Left lung (tissue), 10 donors: ENCODE data around the gene FADS2. TPM values are rescaled to one million over a fixed set of nuclear protein-coding genes. Genes with fewer than 3 reads are reported as not detected.
A peak's percentile ranks its signal among the peaks of the same experiment; 100 is the strongest.

Source experiments
- ATAC-seq: fragments of 200-7000 bp; cut with Tn5 transposase; one replicate; pipeline ENCODE4 v1.9.1; 2020; ENCODE audit warnings: moderate library complexity
- DNase-seq, 4 donors: peaks; one replicate each; pipeline ENCODE4 v3.0.0-alpha.2; 2013 to 2020
- H3K27ac ChIP-seq, 2 donors: fragments of 200-600 bp; sonication (generic) in 1 of 2; one replicate each; pipeline versions ENCODE4 v1.5.0 to v1.8.0; 2020 to 2021
- H3K27me3 ChIP-seq, 2 donors: fragments of 200-600 bp; sonication (generic) in 1 of 2; one replicate each; pipeline versions ENCODE4 v1.5.0 to v1.8.0; 2020 to 2021
- H3K36me3 ChIP-seq, 2 donors: fragments of 200-600 bp; sonication (generic) in 1 of 2; one replicate each; pipeline versions ENCODE4 v1.5.0 to v1.8.0; 2020 to 2021
- H3K4me1 ChIP-seq, 2 donors: fragments of 200-600 bp; one replicate each; pipeline ENCODE4 v1.8.0; 2021
- H3K4me3 ChIP-seq, 2 donors: fragments of 200-600 bp; sonication (generic) in 1 of 2; one replicate each; pipeline versions ENCODE4 v1.5.0 to v1.8.0; 2020 to 2021; ENCODE audit warnings: mild to moderate bottlenecking in 1 of 2
- H3K9me3 ChIP-seq, 2 donors: fragments of 200-600 bp; sonication (generic) in 1 of 2; one replicate each; pipeline versions ENCODE4 v1.5.0 to v1.8.0; 2020 to 2021
- CTCF ChIP-seq, 2 donors: fragments of 200-600 bp; sonication (generic) in 1 of 2; IDR thresholded peaks; one replicate each; pipeline versions ENCODE4 v1.5.0 to v1.8.0; 2021; ENCODE audit warnings: antibody characterized with exemption in 2 of 2
- intact Hi-C, 2 donors: fragments of 100-400 bp; cut with DNase I; formaldehyde crosslinking; loops; one replicate each; pipeline versions ENCODE4 v1.11.2 to v1.14.2; 2022
- polyA plus RNA-seq, 6 donors: library from polyadenylated mRNA; unstranded; fragments of 120-200 nt; gene quantifications; one replicate each; pipeline ENCODE4 v1.2.1, GENCODE V29; 2013; ENCODE audit not compliant: insufficient read length in 6 of 6
- total RNA-seq, 2 donors: library from RNA; stranded (reverse); fragmentation: NEBNext Ultra II Directional; extraction: Animal tissue kit (Norgen Biotek cat#: 25700); gene quantifications; one replicate each; pipeline ENCODE4 v1.2.1, GENCODE V29; 2021
- donor health status: DM: no; HTN: yes; CAD: no.
- donor health status: DM: no; HTN: no; CAD: no.

FADS2 gene
- total and polyA plus RNA-seq, 8 donors, result 45.4 to 295 (median 94.9) TPM

DNA sequence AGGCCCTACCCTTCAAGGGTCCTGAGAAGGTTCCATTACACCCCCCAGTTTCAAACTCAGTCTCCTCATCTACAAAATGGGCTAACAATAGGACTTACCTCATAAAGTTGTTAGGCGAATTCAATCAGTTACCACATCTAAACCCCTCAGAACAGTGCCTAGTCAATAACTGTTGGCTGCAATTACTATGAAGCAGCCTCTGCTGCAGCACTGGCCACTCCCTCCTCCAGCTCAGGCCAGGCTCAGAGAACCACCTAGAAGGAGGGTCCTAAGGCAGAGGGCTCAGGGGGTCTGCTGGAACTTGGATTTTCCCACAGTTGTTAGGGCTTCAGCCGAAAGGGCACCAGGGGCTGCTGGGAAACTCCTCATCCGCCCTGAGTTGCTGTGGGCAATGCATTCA is 58.5 kb downstream of the FADS2 start:
- Histone ChIP-seq H3K27me3 (peaks cover 0 to 15% of the 10 kb centered on the region in 2 donors), H3K4me1 (peaks cover 6 to 22% of the 10 kb centered on the region in 2 donors), H3K4me3 (no peak overlapping the region), H3K9me3 (no peaks in the 10 kb centered on the region), H3K27ac (no peak overlapping the region), H3K36me3 (no peaks in the 10 kb centered on the region)
- TF ChIP-seq CTCF (IDR thresholded peaks at IDR 0.05), result no peak
- intact Hi-C loops, result no loop called here
- ATAC-seq (no peak), DNase-seq (no peak)

- intact Hi-C loops, result no loop called here
Measured at GRCh38 chr11:61887839-61888494, 59.9 kb downstream of the FADS2 start.

DNA sequence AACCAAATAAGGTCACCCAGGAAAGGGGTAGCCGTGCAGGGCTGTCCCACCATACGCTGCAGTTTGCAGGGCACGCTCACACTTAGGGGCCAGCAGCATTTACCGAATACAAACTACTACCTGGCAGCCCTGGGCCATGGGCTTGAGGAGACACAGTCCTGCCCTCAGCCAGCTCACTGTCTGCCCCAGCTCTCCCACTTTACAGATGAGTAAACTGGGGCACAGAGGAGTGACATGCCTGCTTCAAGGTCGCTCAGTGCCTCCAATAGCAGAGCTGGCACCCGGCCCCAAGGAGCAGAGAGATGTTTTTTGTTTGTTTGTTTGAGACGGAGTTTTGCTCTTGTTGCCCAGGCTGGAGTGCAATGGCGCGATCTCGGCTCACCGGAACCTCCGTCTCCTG is 60.5 kb downstream of the FADS2 start:
- no peak for DNase-seq
- Histone ChIP-seq H3K27ac (peak overlapping the region; percentile 7 to 48), H3K4me3 (no peak overlapping the region), H3K27me3 (peaks cover 0 to 22% of the 10 kb centered on the region in 2 donors), H3K36me3 (no peaks in the 10 kb centered on the region), H3K4me1 (peaks cover 6 to 27% of the 10 kb centered on the region in 2 donors), H3K9me3 (no peaks in the 10 kb centered on the region)
- TF ChIP-seq CTCF (IDR thresholded peaks at IDR 0.05), result no peak
- intact Hi-C loops, result no loop called here
- ATAC-seq, result no peak

More at GRCh38 chr11:61887839-61888494, 59.9 kb downstream of the FADS2 start:
- no peak for TF ChIP-seq CTCF (IDR thresholded peaks at IDR 0.05)
- no peaks in the 10 kb centered on the region for H3K9me3 ChIP-seq
- H3K27ac ChIP-seq, result peak overlapping the region; percentile 7 to 48
- H3K27me3 ChIP-seq, result peaks cover 0 to 22% of the 10 kb centered on the region in 2 donors
- H3K4me1 ChIP-seq, result peaks cover 6 to 27% of the 10 kb centered on the region in 2 donors
- H3K36me3 ChIP-seq, result no peaks in the 10 kb centered on the region
- peak; percentile 24 for ATAC-seq
- no peak overlapping the region for H3K4me3 ChIP-seq
- peak in 1 of 4 donors; percentile 74 for DNase-seq

DNA sequence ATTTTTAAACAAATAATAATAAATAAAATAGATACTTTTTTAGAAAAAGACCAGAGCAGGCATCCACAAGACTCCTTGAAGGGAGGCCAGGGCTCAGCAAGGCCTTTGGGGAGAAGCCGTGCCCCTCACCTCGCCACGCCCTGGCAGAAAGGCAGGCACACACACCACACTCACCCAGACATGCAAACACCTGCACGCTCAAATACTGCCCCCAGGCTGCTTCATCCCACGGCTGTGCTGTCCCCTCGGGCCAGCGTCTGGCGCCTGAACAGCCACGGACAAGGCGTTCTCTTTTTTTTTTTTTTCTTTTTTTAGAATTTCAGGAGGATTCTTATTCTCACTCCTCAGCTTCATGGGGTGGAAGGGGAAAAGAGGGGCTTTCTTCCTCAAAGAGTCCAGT is 61.7 kb downstream of the FADS2 start:
- ATAC-seq (no peak), DNase-seq (no peak)
- H3K4me3 ChIP-seq, result peak overlapping the region in 1 of 2 donors; percentile 74
- H3K9me3 ChIP-seq, result no peaks in the 10 kb centered on the region
- H3K27me3 ChIP-seq, result peaks cover 0 to 22% of the 10 kb centered on the region in 2 donors
- TF ChIP-seq CTCF (IDR thresholded peaks at IDR 0.05), result no peak
- intact Hi-C loops, result no loop called here
- no peak overlapping the region for H3K27ac ChIP-seq
- H3K36me3 ChIP-seq, result no peaks in the 10 kb centered on the region
- peaks cover 6 to 33% of the 10 kb centered on the region in 2 donors for H3K4me1 ChIP-seq

- TF ChIP-seq CTCF (IDR thresholded peaks at IDR 0.05), result no peak
- H3K4me1 ChIP-seq, result peaks cover 6 to 39% of the 10 kb centered on the region in 2 donors
- H3K9me3 ChIP-seq, result no peaks in the 10 kb centered on the region
- H3K27me3 ChIP-seq, result peaks cover 0 to 22% of the 10 kb centered on the region in 2 donors
- intact Hi-C loops, result no loop called here
- DNase-seq (peak in 2 of 4 donors; percentile 64 to 81), ATAC-seq (peak; percentile 35)
- peak overlapping the region; percentile 75 to 78 for H3K27ac ChIP-seq
- H3K4me3 ChIP-seq, result peak overlapping the region; percentile 74 to 79
- no peaks in the 10 kb centered on the region for H3K36me3 ChIP-seq
Measured at GRCh38 chr11:61890529-61891330, 62.6 kb downstream of the FADS2 start.
